Endothelial cell (in vitro differentiated cells): ENCODE measurements around the gene ZNF175. TPM values are rescaled to one million over a fixed set of nuclear protein-coding genes. Genes with fewer than 3 reads are reported as not detected.

ENCODE experiments used
- DNase-seq: peaks from one replicate; pipeline ENCODE4 v3.0.0; 2021; ENCODE audit warnings: low spot score
- H3K27ac Mint-ChIP-seq: one replicate; pipeline ENCODE4 v1.8.0; 2021; ENCODE audit warnings: mixed read lengths, inconsistent platforms; ENCODE audit not compliant: unreplicated experiment
- H3K27me3 Mint-ChIP-seq: one replicate; pipeline ENCODE4 v1.8.0; 2021; ENCODE audit warnings: mild to moderate bottlenecking, moderate library complexity, mixed read lengths, inconsistent platforms; ENCODE audit not compliant: unreplicated experiment
- H3K36me3 Mint-ChIP-seq: one replicate; pipeline ENCODE4 v1.8.0; 2021; ENCODE audit warnings: mild to moderate bottlenecking, low read depth, mixed read lengths, inconsistent platforms; ENCODE audit not compliant: unreplicated experiment
- H3K4me1 Mint-ChIP-seq: one replicate; pipeline ENCODE4 v1.8.0; 2021; ENCODE audit warnings: mild to moderate bottlenecking, mixed read lengths, inconsistent platforms; ENCODE audit not compliant: unreplicated experiment
- H3K4me3 Mint-ChIP-seq: one replicate; pipeline ENCODE4 v1.8.0; 2021; ENCODE audit warnings: mild to moderate bottlenecking, mixed read lengths, inconsistent platforms; ENCODE audit not compliant: unreplicated experiment
- H3K9me3 Mint-ChIP-seq: one replicate; pipeline ENCODE4 v1.8.0; 2021; ENCODE audit warnings: mixed read lengths, inconsistent platforms; ENCODE audit not compliant: unreplicated experiment
- CTCF ChIP-seq: fragments of 200-600 bp; sonication (generic); IDR thresholded peaks from one replicate; pipeline ENCODE4 v1.5.0; 2021; ENCODE audit warnings: antibody characterized with exemption; ENCODE audit not compliant: unreplicated experiment
- total RNA-seq: library from RNA; stranded (reverse); fragmentation: NEBNext Ultra II Directional; extraction: Animal tissue kit (Norgen Biotek cat#: 25700); gene quantifications from one replicate; pipeline ENCODE4 v1.2.1, GENCODE V29; 2021; ENCODE audit not compliant: unreplicated experiment

ZNF175 gene
- total RNA-seq, 1 donor from 2014 or later: 18.3 TPM

- DNase-seq: no peak
- Mint-ChIP-seq H3K4me1 (no peaks in the 10 kb centered on the region), H3K36me3 (peaks cover 6% of the 10 kb centered on the region), H3K27me3 (peaks cover 5% of the 10 kb centered on the region), H3K27ac (no peak overlapping the region), H3K9me3 (no peaks in the 10 kb centered on the region), H3K4me3 (no peak overlapping the region)
- TF ChIP-seq CTCF: no peak
Measured at GRCh38 chr19:51632126-51632525, 61.0 kb downstream of the ZNF175 start.

GRCh38 chr19:51637362-51637978, 66.4 kb downstream of the ZNF175 start:
- peak; percentile 49 for TF ChIP-seq CTCF
- Mint-ChIP-seq H3K27ac (no peak overlapping the region), H3K27me3 (no peaks in the 10 kb centered on the region), H3K9me3 (peaks cover 5% of the 10 kb centered on the region), H3K4me1 (no peaks in the 10 kb centered on the region), H3K36me3 (no peaks in the 10 kb centered on the region), H3K4me3 (no peak overlapping the region)
- DNase-seq: no peak

- Mint-ChIP-seq H3K27ac (no peak overlapping the region), H3K4me3 (no peak overlapping the region), H3K36me3 (peaks cover 6% of the 10 kb centered on the region), H3K4me1 (no peaks in the 10 kb centered on the region), H3K9me3 (peaks cover 5% of the 10 kb centered on the region), H3K27me3 (no peaks in the 10 kb centered on the region)
- DNase-seq: no peak
- no peak for TF ChIP-seq CTCF
Measured at GRCh38 chr19:51639916-51640315, 68.8 kb downstream of the ZNF175 start.

GRCh38 chr19:51640386-51640785, 69.3 kb downstream of the ZNF175 start:
- H3K9me3 Mint-ChIP-seq: peaks cover 5% of the 10 kb centered on the region
- H3K27me3 Mint-ChIP-seq: peaks cover 2% of the 10 kb centered on the region

More at GRCh38 chr19:51640386-51640785, 69.3 kb downstream of the ZNF175 start:
- DNase-seq: no peak
- Mint-ChIP-seq H3K4me3 (no peak overlapping the region), H3K27ac (no peak overlapping the region), H3K4me1 (no peaks in the 10 kb centered on the region), H3K36me3 (peaks cover 6% of the 10 kb centered on the region)
- no peak for TF ChIP-seq CTCF
